ENCODE data around the gene HMGXB4.
"Not testable (repeated sequence)": the region's sequence is repeated elsewhere in the genome, so short reads cannot be mapped to it uniquely, and the experiment has no call there.

- TF ChIP-seq POLR2AphosphoS5 (IDR thresholded peaks at IDR 0.05; ENCODE audit: low read depth); EZH2 (IDR thresholded peaks at IDR 0.05; ENCODE audit: low read depth, unreplicated experiment); EZH2phosphoT487 (IDR thresholded peaks at IDR 0.05; ENCODE audit: unreplicated experiment): not testable (repeated sequence)
- TF ChIP-seq, protein P1, sequence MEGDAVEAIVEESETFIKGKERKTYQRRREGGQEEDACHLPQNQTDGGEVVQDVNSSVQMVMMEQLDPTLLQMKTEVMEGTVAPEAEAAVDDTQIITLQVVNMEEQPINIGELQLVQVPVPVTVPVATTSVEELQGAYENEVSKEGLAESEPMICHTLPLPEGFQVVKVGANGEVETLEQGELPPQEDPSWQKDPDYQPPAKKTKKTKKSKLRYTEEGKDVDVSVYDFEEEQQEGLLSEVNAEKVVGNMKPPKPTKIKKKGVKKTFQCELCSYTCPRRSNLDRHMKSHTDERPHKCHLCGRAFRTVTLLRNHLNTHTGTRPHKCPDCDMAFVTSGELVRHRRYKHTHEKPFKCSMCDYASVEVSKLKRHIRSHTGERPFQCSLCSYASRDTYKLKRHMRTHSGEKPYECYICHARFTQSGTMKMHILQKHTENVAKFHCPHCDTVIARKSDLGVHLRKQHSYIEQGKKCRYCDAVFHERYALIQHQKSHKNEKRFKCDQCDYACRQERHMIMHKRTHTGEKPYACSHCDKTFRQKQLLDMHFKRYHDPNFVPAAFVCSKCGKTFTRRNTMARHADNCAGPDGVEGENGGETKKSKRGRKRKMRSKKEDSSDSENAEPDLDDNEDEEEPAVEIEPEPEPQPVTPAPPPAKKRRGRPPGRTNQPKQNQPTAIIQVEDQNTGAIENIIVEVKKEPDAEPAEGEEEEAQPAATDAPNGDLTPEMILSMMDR (conservative IDR thresholded peaks at IDR 0.05; ENCODE audit: low read depth in 2 of 2) = not testable (repeated sequence)
- TF ChIP-seq, protein P2, sequence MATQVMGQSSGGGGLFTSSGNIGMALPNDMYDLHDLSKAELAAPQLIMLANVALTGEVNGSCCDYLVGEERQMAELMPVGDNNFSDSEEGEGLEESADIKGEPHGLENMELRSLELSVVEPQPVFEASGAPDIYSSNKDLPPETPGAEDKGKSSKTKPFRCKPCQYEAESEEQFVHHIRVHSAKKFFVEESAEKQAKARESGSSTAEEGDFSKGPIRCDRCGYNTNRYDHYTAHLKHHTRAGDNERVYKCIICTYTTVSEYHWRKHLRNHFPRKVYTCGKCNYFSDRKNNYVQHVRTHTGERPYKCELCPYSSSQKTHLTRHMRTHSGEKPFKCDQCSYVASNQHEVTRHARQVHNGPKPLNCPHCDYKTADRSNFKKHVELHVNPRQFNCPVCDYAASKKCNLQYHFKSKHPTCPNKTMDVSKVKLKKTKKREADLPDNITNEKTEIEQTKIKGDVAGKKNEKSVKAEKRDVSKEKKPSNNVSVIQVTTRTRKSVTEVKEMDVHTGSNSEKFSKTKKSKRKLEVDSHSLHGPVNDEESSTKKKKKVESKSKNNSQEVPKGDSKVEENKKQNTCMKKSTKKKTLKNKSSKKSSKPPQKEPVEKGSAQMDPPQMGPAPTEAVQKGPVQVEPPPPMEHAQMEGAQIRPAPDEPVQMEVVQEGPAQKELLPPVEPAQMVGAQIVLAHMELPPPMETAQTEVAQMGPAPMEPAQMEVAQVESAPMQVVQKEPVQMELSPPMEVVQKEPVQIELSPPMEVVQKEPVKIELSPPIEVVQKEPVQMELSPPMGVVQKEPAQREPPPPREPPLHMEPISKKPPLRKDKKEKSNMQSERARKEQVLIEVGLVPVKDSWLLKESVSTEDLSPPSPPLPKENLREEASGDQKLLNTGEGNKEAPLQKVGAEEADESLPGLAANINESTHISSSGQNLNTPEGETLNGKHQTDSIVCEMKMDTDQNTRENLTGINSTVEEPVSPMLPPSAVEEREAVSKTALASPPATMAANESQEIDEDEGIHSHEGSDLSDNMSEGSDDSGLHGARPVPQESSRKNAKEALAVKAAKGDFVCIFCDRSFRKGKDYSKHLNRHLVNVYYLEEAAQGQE (IDR thresholded peaks at IDR 0.05; ENCODE audit: unreplicated experiment) = not testable (repeated sequence)
Observed at GRCh38 chr22:35238749-35239148, 18.5 kb upstream of the HMGXB4 start.
